T-helper 2 cell treated with Interferon-gamma antibody and Interleukin-4, amounts not matched to agents 100 ng/mL and 5 ng/mL, for 36 hours (primary cell): ENCODE results near the gene OR51B2. TPM values are rescaled to one million over a fixed set of nuclear protein-coding genes. Genes with fewer than 3 reads are reported as not detected.

Experiments used
- intact Hi-C: fragments of 100-400 bp; cut with micrococcal nuclease; formaldehyde crosslinking; loops from one replicate; pipeline ENCODE4 v1.15.1; 2023
- total RNA-seq: library from RNA; stranded (reverse); gene quantifications from 2 replicates; pipeline ENCODE4 v1.2.3, GENCODE V29; 2022

OR51B2 gene
- total RNA-seq, 1 donor from 2014 or later = not detected

GRCh38 chr11:5283882-5284281, 40.2 kb downstream of the OR51B2 start:
- intact Hi-C loops = no loop called here

DNA sequence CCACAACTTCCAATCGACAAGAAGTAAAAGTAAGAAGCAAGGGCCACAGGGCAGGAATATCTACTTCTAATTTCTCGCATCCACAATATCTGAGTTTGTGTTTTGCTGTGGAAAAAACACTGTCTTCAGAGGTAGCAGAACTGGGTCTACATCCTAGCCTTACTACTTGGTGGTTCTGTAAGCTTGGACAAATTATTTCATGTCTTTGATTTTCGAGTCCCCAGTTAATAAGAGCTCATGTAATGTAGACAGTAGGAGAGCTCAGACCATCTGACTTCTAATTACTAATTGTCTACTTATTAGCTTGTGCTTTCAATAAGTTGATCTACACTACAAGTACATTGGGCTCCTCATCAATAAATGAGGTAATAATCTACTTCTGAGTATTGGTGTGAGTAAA, 41.0 kb downstream of the OR51B2 start:
- intact Hi-C loops = no loop called here

- intact Hi-C loops = no loop called here
Observed at GRCh38 chr11:5282628-5283027, 41.5 kb downstream of the OR51B2 start.

DNA sequence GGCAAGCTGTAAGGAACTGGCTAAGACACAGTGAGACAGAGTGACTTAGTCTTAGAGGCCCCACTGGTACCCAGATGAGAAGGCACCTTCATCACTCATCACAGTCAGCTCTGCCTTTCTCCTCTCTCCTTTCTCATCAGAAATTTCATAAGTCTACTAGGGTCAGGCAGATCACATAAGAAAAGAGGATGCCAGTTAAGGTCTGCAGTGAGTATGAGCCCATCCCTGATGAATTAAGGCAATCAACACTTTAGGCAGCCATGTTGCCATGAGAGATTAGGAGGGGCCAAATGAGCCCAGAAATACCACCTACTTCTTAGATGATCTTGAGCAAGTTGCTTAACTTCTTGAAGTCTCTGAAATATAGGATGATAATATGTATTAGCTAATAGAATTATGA, 42.5 kb downstream of the OR51B2 start:
- intact Hi-C loops = no loop called here

DNA sequence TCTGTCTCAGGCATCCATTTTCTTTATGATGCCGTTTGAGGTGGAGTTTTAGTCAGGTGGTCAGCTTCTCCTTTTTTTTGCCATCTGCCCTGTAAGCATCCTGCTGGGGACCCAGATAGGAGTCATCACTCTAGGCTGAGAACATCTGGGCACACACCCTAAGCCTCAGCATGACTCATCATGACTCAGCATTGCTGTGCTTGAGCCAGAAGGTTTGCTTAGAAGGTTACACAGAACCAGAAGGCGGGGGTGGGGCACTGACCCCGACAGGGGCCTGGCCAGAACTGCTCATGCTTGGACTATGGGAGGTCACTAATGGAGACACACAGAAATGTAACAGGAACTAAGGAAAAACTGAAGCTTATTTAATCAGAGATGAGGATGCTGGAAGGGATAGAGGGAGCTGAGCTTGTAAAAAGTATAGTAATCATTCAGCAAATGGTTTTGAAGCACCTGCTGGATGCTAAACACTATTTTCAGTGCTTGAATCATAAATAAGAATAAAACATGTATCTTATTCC, 43.5 kb downstream of the OR51B2 start:
- intact Hi-C loops = no loop called here

- intact Hi-C loops = no loop called here
Observed at GRCh38 chr11:5279471-5280090, 44.5 kb downstream of the OR51B2 start.

DNA sequence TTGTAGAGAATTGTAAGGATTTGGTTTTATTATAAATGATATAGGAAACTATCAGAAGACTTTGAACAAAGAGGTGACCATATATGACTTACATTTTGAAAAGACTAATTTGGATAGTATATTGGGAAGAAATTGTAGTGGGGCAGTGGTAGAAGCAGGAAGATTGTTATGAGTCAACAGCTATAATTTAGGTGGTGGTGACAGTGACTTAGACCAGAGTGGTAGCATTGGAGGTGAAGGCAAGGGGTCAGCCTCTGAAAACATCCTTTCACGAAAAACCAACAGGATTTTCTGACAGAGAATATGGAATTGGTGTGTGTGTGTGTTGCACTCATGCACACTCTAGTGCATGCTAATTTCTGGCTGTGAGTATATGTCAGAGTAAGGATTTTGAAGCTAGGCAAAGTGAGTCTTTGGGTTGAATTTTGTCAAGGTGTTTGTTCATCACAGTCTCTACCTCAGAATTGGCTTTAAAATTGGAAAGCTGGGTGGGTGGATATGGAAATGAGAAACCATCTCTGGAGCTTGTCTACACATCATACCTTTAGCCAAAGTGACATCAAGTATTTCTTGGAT, 46.2 kb downstream of the OR51B2 start:
- intact Hi-C loops = no loop called here

- intact Hi-C loops = no loop called here
Observed at GRCh38 chr11:5276697-5277096, 47.4 kb downstream of the OR51B2 start.

- intact Hi-C loops = no loop called here
Observed at GRCh38 chr11:5275369-5276110, 48.6 kb downstream of the OR51B2 start.

DNA sequence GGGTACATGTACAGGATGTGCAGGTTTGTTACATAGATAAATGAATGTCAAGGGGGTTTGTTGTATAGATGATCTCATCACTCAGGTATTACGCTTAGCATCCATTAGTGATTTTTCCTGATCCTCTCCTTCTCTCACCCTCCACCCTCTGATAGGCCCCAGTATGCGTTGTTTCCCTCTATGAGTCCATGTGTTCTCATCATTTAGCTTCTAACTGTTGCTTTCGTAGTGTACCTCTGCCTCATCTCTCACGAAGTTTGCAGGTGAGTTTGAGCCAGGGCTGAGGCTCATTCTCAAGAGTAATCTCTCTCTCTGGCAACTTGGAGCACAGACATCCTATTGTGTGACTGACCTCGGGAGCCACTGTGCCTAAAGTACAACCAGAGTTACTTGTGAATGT, 49.7 kb downstream of the OR51B2 start:
- intact Hi-C loops = no loop called here

Other genes starting within 250 kb of the OR51B2 start
- not detected in 2 replicates for gene OR52A5, start 185.9 kb downstream of the OR51B2 start, total RNA-seq
- not detected in 2 replicates for gene OR52A1, start 169.5 kb downstream of the OR51B2 start, total RNA-seq
- not detected in 2 replicates for gene OR51V1, start 123.6 kb downstream of the OR51B2 start, total RNA-seq
- gene HBB, start 97.2 kb downstream of the OR51B2 start, total RNA-seq = not detected in 2 replicates
- gene HBD, start 89.8 kb downstream of the OR51B2 start, total RNA-seq = not detected in 2 replicates
- gene HBG1, start 74.4 kb downstream of the OR51B2 start, total RNA-seq = not detected in 2 replicates
- not detected in 2 replicates for gene HBG2, start 69.5 kb downstream of the OR51B2 start, total RNA-seq
- gene HBE1, start 54.4 kb downstream of the OR51B2 start, total RNA-seq = not detected in 2 replicates
- gene OR51B4, start 22.4 kb downstream of the OR51B2 start, total RNA-seq = not detected in 2 replicates
- gene OR51B5, start 19.2 kb upstream of the OR51B2 start, total RNA-seq = not detected in 2 replicates
- gene OR51B6, start 27.2 kb upstream of the OR51B2 start, total RNA-seq = not detected in 2 replicates
- not detected in 2 replicates for gene OR51M1, start 59.5 kb upstream of the OR51B2 start, total RNA-seq
- not detected in 2 replicates for gene OR51Q1, start 97.8 kb upstream of the OR51B2 start, total RNA-seq
- gene OR51I1, start 117.2 kb upstream of the OR51B2 start, total RNA-seq = not detected in 2 replicates
- gene OR51I2, start 125.0 kb upstream of the OR51B2 start, total RNA-seq = not detected in 2 replicates
- gene OR52D1, start 164.4 kb upstream of the OR51B2 start, total RNA-seq = not detected in 2 replicates
- not detected in 2 replicates for gene UBQLN3, start 185.7 kb upstream of the OR51B2 start, total RNA-seq
- gene UBQLNL, start 192.4 kb upstream of the OR51B2 start, total RNA-seq = 0.09 and 0.18 TPM in 2 replicates
- gene OR52H1, start 224.2 kb upstream of the OR51B2 start, total RNA-seq = not detected in 2 replicates